Adrenal gland (tissue), 12 donors: Measurements from ENCODE around the gene CD36. TPM values are rescaled to one million over a fixed set of nuclear protein-coding genes. Genes with fewer than 3 reads are reported as not detected.

ENCODE experiments used
- DNase-seq, 7 donors: peaks; one replicate each; pipeline ENCODE4 v3.0.0-alpha.2; 2019 to 2020
- H3K27ac ChIP-seq, 5 donors: fragments of 200-600 bp; sonication (generic) in 4 of 5; 1 replicate in 3 of 5; 2 replicates in 2 of 5; pipeline versions ENCODE4 v1.5.1 to v1.8.0; 2016 to 2020; ENCODE audit warnings: mild to moderate bottlenecking in 1 of 5
- H3K27me3 ChIP-seq: fragments of 200-600 bp; 2 replicates; pipeline ENCODE4 v1.8.0; 2021
- H3K36me3 ChIP-seq, 2 donors: fragments of 200-600 bp; replicated peaks in 1 of 2; 1 replicate in 1 of 2; 2 replicates in 1 of 2; pipeline versions ENCODE4 v1.5.1 to v1.8.0; 2018 to 2022
- H3K4me1 ChIP-seq, 2 donors: fragments of 200-600 bp; replicated peaks in 1 of 2; 1 replicate in 1 of 2; 2 replicates in 1 of 2; pipeline versions ENCODE4 v1.5.1 to v1.8.0; 2018 to 2021
- H3K4me3 ChIP-seq, 4 donors: fragments of 200-600 bp; sonication (generic) in 3 of 4; one replicate each; pipeline ENCODE4 v1.5.1; 2016 to 2018
- H3K9me3 ChIP-seq, 3 donors: fragments of 200-600 bp; sonication (generic) in 1 of 3; replicated peaks in 1 of 3; 1 replicate in 2 of 3; 2 replicates in 1 of 3; pipeline versions ENCODE4 v1.5.1 to v1.8.0; 2016 to 2021
- POLR2A ChIP-seq, 2 donors: fragments of 450-650 bp; IDR thresholded peaks; one replicate each; pipeline ENCODE4 v1.6.1; 2017; ENCODE audit warnings: antibody characterized with exemption in 2 of 2, mild to moderate bottlenecking in 2 of 2, moderate library complexity in 1 of 2
- WGBS, 4 donors: extraction: QIAGEN DNeasy Blood & Tissue Kit in 2 of 4; methylation state at CpG; one replicate each; pipeline versions ENCODE4 v1.1.5 to v1.1.7; 2013 to 2017; 5-methylcytosine and 5-hydroxymethylcytosine counted together
- intact Hi-C, 2 donors: fragments of 100-400 bp; cut with DNase I; formaldehyde crosslinking; loops; one replicate each; pipeline versions ENCODE4 v1.14.1 to v1.15.0; 2022 to 2023
- polyA plus RNA-seq, 3 donors: library from polyadenylated mRNA; stranded (reverse); fragments of 200-250 nt in 2 of 3; fragments of 350-450 nt in 1 of 3; fragmentation: Illumina TruSeq in 1 of 3; extraction: RNeasy Lipid Tissue Mini Kit (QIAGEN cat#74804) in 1 of 3; gene quantifications; one replicate each; pipeline ENCODE4 v1.2.3, GENCODE V29; 2013 to 2014
- total RNA-seq, 9 donors: library from RNA; depleted of rRNA in 4 of 9; stranded (reverse); fragments of >200 nt in 4 of 9; fragments of 120-200 nt in 1 of 9; fragmentation: NEBNext Ultra II Directional in 1 of 9; extraction: Animal tissue kit (Norgen Biotek cat#: 25700) in 1 of 9; gene quantifications; one replicate each; pipeline versions ENCODE4 v1.1.0 to v1.2.4, GENCODE V29; 2013 to 2023
- TF ChIP-seq, protein P1 (sequence below), 6 experiments: fragments of 450-650 bp in 4 of 6; fragments of 200-600 bp in 2 of 6; sonication (generic) in 1 of 6; IDR thresholded peaks; 1 replicate in 5 of 6; 2 replicates in 1 of 6; pipeline versions ENCODE4 v1.5.1 to v1.8.0; 2016 to 2021; ENCODE audit warnings: antibody characterized with exemption in 6 of 6, mild to moderate bottlenecking in 2 of 6, moderate library complexity in 1 of 6
- donor health status: healthy with polysubstance abuse.
- donor health status: Bipolar disorder and iron deficiency.
- donor health status: DM: yes; HTN: yes; CAD: no.
- donor health status: DM: no; HTN: no; CAD: no.
- donor health status: DM: no; HTN: no; CAD: no.
- donor health status: DM: yes; HTN: yes; CAD: no.

CD36 gene
- total and polyA plus RNA-seq, 12 donors: 7.2 to 224 (median 32.2) TPM

DNA sequence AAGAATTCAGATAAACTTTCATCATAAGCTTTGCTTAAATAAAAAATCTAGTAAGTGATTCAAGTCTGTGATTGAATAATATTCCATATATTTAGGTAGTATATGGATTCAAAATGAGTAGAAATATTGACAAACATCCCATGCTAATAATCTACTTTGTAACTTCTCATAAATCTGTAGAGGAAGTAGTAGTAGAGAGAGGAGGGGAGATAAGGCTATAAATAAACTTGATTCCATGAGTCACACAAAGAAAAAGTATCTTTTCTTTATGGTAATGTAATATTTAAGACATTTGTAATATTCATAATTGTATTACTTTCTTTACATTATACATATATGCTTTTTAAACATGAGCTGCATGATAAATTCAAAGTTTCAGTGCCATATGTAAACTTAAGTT is 25.6 kb upstream of the CD36 start:
- Histone ChIP-seq H3K4me1 (peaks cover 24 to 56% of the 10 kb centered on the region in 2 donors), H3K27ac (peak overlapping the region in 1 of 5 donors; percentile 4), H3K36me3 (no peaks in the 10 kb centered on the region), H3K9me3 (no peaks in the 10 kb centered on the region), H3K4me3 (no peak overlapping the region), H3K27me3 (no peaks in the 10 kb centered on the region)
- intact Hi-C loops: no loop called here
- no peak for DNase-seq
- TF ChIP-seq POLR2A (IDR thresholded peaks at IDR 0.05): no peak
- TF ChIP-seq, protein P1, sequence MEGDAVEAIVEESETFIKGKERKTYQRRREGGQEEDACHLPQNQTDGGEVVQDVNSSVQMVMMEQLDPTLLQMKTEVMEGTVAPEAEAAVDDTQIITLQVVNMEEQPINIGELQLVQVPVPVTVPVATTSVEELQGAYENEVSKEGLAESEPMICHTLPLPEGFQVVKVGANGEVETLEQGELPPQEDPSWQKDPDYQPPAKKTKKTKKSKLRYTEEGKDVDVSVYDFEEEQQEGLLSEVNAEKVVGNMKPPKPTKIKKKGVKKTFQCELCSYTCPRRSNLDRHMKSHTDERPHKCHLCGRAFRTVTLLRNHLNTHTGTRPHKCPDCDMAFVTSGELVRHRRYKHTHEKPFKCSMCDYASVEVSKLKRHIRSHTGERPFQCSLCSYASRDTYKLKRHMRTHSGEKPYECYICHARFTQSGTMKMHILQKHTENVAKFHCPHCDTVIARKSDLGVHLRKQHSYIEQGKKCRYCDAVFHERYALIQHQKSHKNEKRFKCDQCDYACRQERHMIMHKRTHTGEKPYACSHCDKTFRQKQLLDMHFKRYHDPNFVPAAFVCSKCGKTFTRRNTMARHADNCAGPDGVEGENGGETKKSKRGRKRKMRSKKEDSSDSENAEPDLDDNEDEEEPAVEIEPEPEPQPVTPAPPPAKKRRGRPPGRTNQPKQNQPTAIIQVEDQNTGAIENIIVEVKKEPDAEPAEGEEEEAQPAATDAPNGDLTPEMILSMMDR (IDR thresholded peaks at IDR 0.05): no peak

DNA sequence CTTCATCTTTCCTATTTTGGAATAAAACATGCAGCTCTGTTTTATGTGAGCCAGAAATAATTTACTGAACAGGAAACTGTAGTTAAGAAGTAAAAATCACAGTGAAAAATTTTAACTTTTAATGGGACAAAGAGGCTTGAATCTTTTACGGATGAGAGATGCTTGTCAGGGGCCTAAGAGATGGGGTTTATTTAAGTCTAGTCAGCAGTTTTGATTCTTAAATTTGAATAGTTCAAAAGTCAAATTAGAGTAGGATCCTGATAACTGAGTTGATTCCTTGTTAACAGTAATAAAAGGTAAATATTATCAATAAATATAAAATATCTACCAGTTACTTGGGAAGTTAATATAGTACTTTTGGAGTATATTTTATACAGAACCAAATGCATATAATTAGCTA is 24.9 kb upstream of the CD36 start:
- H3K27me3 ChIP-seq: no peaks in the 10 kb centered on the region
- TF ChIP-seq, protein P1 (IDR thresholded peaks at IDR 0.05): no peak
- no peak for TF ChIP-seq POLR2A (IDR thresholded peaks at IDR 0.05)
- peak overlapping the region in 1 of 5 donors; percentile 4 for H3K27ac ChIP-seq

DNA sequence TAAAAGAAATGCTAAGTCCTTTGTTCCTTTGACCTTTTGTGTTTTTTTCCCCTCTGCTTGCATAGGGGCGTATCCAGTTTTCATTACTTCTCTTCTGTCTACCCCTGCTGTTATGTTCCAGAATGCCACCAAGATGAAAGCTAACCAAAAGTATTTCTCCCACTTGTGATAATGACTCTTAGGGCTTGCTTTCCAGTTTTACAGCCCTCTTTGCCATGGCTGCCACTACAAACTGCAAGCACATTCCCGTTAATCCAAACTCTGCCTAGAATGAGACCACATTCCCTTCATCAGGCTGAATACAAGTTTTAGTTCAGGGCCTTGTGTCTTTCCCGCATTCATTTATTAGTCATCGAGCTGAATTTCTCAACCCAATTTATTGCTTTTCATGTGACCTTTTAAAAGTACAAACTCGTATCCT is 23.6 kb upstream of the CD36 start:
- H3K36me3 ChIP-seq: no peaks in the 10 kb centered on the region
- H3K4me3 ChIP-seq: no peak overlapping the region
- peaks cover 17 to 60% of the 10 kb centered on the region in 2 donors for H3K4me1 ChIP-seq
- TF ChIP-seq, protein P1 (IDR thresholded peaks at IDR 0.05): no peak
- peak in 1 of 2 donors; percentile 15 for TF ChIP-seq POLR2A (IDR thresholded peaks at IDR 0.05)
- H3K27ac ChIP-seq: peak overlapping the region; percentile 14 to 81 (median 57)
- intact Hi-C loops: no loop called here
- no peaks in the 10 kb centered on the region for H3K27me3 ChIP-seq
- 20 to 37% (median 32%) methylated on average over 5 of the region's 5 CpGs for WGBS, 4 donors
- H3K9me3 ChIP-seq: no peaks in the 10 kb centered on the region
- DNase-seq: peak in 2 of 7 donors; percentile 43 to 47

More for the DNA sequence above, 24.9 kb upstream of the CD36 start:
- Histone ChIP-seq H3K36me3 (no peaks in the 10 kb centered on the region), H3K9me3 (no peaks in the 10 kb centered on the region), H3K4me1 (peaks cover 24 to 60% of the 10 kb centered on the region in 2 donors), H3K4me3 (no peak overlapping the region)
- intact Hi-C loops: no loop called here
- 80 to 92% (median 88%) methylated on average over 1 of the region's 1 CpG for WGBS, 4 donors
- no peak for DNase-seq

DNA sequence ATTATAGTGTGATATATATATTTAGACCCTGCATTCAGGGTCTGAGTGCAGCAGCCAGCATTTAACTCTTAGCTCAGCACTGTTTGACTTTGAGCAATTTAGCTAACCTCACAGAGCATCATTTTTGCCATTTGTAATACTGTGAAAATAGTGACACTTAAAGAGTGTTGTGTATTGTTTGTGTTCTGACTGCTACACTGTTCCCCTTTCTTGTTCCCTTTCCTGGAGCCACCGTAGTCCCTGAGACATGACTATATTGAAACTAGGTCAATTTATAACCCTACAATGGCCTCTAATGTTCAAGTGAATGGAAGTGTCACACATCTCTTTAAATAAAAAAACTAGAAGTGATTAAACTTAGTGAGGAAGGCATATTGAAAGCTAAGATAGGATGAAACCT is 20.3 kb upstream of the CD36 start:
- intact Hi-C loops: no loop called here
- Histone ChIP-seq H3K9me3 (no peaks in the 10 kb centered on the region), H3K27ac (peak overlapping the region in 2 of 5 donors; percentile 5 to 58), H3K36me3 (no peaks in the 10 kb centered on the region), H3K4me1 (peaks cover 13 to 44% of the 10 kb centered on the region in 2 donors), H3K4me3 (no peak overlapping the region), H3K27me3 (no peaks in the 10 kb centered on the region)
- no peak for DNase-seq
- TF ChIP-seq POLR2A (IDR thresholded peaks at IDR 0.05): no peak
- TF ChIP-seq, protein P1 (IDR thresholded peaks at IDR 0.05): no peak
- WGBS, 4 donors: 27 to 39% (median 32%) methylated on average over 1 of the region's 1 CpG
